SK-N-SH treated with all-trans-retinoic acid at 6 μM for 48 hours (cell line): ENCODE results near the gene SYNE1.

Experiments used
- ARNTL ChIP-seq: fragments of 450-650 bp; formaldehyde crosslinking; IDR thresholded peaks from 2 replicates; pipeline ENCODE4 v1.5.0; 2020; ENCODE audit warnings: low read depth, mild to moderate bottlenecking, moderate library complexity, borderline replicate concordance
- CSDC2 ChIP-seq: fragments of 250-450 bp; sonication (Bioruptor Pico); IDR thresholded peaks from 2 replicates; pipeline ENCODE4 v1.5.0; 2020; ENCODE audit warnings: mild to moderate bottlenecking, moderate library complexity
- PATZ1 ChIP-seq: fragments of 250-450 bp; sonication (Bioruptor Pico); IDR thresholded peaks from 2 replicates; pipeline ENCODE4 v1.8.0; 2020; ENCODE audit warnings: mild to moderate bottlenecking, moderate library complexity, borderline replicate concordance
- TCF4 ChIP-seq: fragments of 250-450 bp; sonication (Bioruptor Pico); IDR thresholded peaks from 2 replicates; pipeline ENCODE4 v1.8.0; 2021; ENCODE audit warnings: mild to moderate bottlenecking, moderate library complexity, borderline replicate concordance
- TF ChIP-seq, protein P1 (sequence below): fragments of 250-450 bp; sonication (Bioruptor Pico); IDR thresholded peaks from 2 replicates; pipeline ENCODE4 v1.5.0; 2020; ENCODE audit warnings: mild to moderate bottlenecking, moderate library complexity

DNA sequence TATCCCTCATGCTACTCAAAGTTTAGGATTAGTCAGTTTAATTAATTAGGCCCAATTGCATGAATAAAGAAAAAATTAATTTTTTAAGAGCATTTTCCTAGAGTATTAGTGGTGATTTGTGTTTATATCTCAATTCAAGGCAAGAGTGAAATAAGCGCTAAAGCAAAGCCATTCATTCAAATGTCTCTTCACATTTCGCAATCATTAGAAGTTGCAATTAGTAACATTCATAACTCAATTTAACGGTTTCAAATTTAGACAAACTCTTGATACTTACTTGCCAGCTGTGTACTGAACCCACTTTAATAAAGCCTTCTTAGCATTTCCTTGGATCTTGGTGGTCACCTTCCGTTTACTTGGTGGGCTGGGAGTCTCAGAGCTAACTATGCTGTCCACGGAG is 127.2 kb downstream of the SYNE1 start:
- TF ChIP-seq ARNTL (CRISPR knock-in tag) (no peak), TCF4 (CRISPR knock-in tag) (no peak), PATZ1 (CRISPR knock-in tag) (no peak), CSDC2 (no peak)
- TF ChIP-seq, protein P1, sequence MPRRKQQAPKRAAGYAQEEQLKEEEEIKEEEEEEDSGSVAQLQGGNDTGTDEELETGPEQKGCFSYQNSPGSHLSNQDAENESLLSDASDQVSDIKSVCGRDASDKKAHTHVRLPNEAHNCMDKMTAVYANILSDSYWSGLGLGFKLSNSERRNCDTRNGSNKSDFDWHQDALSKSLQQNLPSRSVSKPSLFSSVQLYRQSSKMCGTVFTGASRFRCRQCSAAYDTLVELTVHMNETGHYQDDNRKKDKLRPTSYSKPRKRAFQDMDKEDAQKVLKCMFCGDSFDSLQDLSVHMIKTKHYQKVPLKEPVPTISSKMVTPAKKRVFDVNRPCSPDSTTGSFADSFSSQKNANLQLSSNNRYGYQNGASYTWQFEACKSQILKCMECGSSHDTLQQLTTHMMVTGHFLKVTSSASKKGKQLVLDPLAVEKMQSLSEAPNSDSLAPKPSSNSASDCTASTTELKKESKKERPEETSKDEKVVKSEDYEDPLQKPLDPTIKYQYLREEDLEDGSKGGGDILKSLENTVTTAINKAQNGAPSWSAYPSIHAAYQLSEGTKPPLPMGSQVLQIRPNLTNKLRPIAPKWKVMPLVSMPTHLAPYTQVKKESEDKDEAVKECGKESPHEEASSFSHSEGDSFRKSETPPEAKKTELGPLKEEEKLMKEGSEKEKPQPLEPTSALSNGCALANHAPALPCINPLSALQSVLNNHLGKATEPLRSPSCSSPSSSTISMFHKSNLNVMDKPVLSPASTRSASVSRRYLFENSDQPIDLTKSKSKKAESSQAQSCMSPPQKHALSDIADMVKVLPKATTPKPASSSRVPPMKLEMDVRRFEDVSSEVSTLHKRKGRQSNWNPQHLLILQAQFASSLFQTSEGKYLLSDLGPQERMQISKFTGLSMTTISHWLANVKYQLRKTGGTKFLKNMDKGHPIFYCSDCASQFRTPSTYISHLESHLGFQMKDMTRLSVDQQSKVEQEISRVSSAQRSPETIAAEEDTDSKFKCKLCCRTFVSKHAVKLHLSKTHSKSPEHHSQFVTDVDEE: no peak
